Measurements from ENCODE around the gene POR.

GRCh38 chr7:75888464-75889222, 26.3 kb upstream of the POR start:
- TF ChIP-seq, protein P1, sequence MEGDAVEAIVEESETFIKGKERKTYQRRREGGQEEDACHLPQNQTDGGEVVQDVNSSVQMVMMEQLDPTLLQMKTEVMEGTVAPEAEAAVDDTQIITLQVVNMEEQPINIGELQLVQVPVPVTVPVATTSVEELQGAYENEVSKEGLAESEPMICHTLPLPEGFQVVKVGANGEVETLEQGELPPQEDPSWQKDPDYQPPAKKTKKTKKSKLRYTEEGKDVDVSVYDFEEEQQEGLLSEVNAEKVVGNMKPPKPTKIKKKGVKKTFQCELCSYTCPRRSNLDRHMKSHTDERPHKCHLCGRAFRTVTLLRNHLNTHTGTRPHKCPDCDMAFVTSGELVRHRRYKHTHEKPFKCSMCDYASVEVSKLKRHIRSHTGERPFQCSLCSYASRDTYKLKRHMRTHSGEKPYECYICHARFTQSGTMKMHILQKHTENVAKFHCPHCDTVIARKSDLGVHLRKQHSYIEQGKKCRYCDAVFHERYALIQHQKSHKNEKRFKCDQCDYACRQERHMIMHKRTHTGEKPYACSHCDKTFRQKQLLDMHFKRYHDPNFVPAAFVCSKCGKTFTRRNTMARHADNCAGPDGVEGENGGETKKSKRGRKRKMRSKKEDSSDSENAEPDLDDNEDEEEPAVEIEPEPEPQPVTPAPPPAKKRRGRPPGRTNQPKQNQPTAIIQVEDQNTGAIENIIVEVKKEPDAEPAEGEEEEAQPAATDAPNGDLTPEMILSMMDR (IDR thresholded peaks at IDR 0.05; ENCODE audit: low read depth, low read length, missing input control), result peak; percentile 5
- TF ChIP-seq REST (IDR thresholded peaks at IDR 0.05), result no peak
- peak in 1 of 2 donors; percentile 52 for TF ChIP-seq RAD21 (IDR thresholded peaks at IDR 0.05)
- no peak for TF ChIP-seq JUND (IDR thresholded peaks at IDR 0.05)
- TF ChIP-seq ATF3 (IDR thresholded peaks at IDR 0.05), result no peak
- TF ChIP-seq TAF1 (conservative IDR thresholded peaks at IDR 0.05), result no peak
- TF ChIP-seq MAX (IDR thresholded peaks at IDR 0.05), result no peak

Data from liver (tissue), 3 donors.